H9 (cell line): ENCODE results near the gene CCL7. TPM values are rescaled to one million over a fixed set of nuclear protein-coding genes. Genes with fewer than 3 reads are reported as not detected.

Source experiments
- DNase-seq: peaks from one replicate; pipeline ENCODE4 v3.0.0-alpha.2; 2017
- H2AFZ ChIP-seq: one replicate; pipeline ENCODE4 v1.6.1; 2013; ENCODE audit warnings: mild to moderate bottlenecking, low read length, control low read depth, moderate library complexity
- H2AK5ac ChIP-seq: 2 replicates; pipeline ENCODE4 v1.6.1; 2013; ENCODE audit warnings: low read length, control low read depth, mixed read lengths; ENCODE audit not compliant: insufficient read length
- H2BK120ac ChIP-seq: one replicate; pipeline ENCODE4 v1.6.1; 2013; ENCODE audit warnings: low read depth, mild to moderate bottlenecking, low read length, control low read depth, inconsistent platforms; ENCODE audit not compliant: poor library complexity, severe bottlenecking
- H2BK12ac ChIP-seq: 2 replicates; pipeline ENCODE4 v1.6.1; 2013; ENCODE audit warnings: low read length, control low read depth, mixed read lengths, low read depth; ENCODE audit not compliant: insufficient read length
- H2BK15ac ChIP-seq: 2 replicates; pipeline ENCODE4 v1.6.1; 2013; ENCODE audit warnings: low read depth, low read length, control low read depth
- H2BK20ac ChIP-seq: one replicate; pipeline ENCODE4 v1.6.1; 2013; ENCODE audit warnings: low read depth, mild to moderate bottlenecking, low read length, control low read depth, inconsistent platforms; ENCODE audit not compliant: poor library complexity, severe bottlenecking
- H2BK5ac ChIP-seq: 2 replicates; pipeline ENCODE4 v1.6.1; 2013; ENCODE audit warnings: low read length, control low read depth, mixed read lengths; ENCODE audit not compliant: insufficient read length
- H3K14ac ChIP-seq: 2 replicates; pipeline ENCODE4 v1.6.1; 2013; ENCODE audit warnings: low read length, control low read depth; ENCODE audit not compliant: insufficient read depth
- H3K18ac ChIP-seq: 2 replicates; pipeline ENCODE4 v1.6.1; 2013; ENCODE audit warnings: low read depth, mild to moderate bottlenecking, mixed read lengths, low read length, control low read depth; ENCODE audit not compliant: insufficient read length
- H3K23ac ChIP-seq: 2 replicates; pipeline ENCODE4 v1.6.1; 2013; ENCODE audit warnings: low read length, control low read depth, mixed read lengths, low read depth; ENCODE audit not compliant: insufficient read length
- H3K23me2 ChIP-seq: 2 replicates; pipeline ENCODE4 v1.6.1; 2013; ENCODE audit warnings: low read depth, mild to moderate bottlenecking, mixed read lengths, low read length, control low read depth; ENCODE audit not compliant: insufficient read length, poor library complexity, severe bottlenecking
- H3K27ac ChIP-seq: 2 replicates; pipeline ENCODE4 v1.5.1; 2013; ENCODE audit warnings: low read length, control low read depth, mixed read lengths, low read depth; ENCODE audit not compliant: insufficient read length
- H3K27me3 ChIP-seq: 2 replicates; pipeline ENCODE4 v1.6.1; 2013; ENCODE audit warnings: low read length, control low read depth, inconsistent platforms; ENCODE audit not compliant: insufficient read depth
- H3K4ac ChIP-seq: 2 replicates; pipeline ENCODE4 v1.6.1; 2013; ENCODE audit warnings: low read depth, mild to moderate bottlenecking, control low read depth, inconsistent platforms, low read length, moderate library complexity
- H3K4me1 ChIP-seq: 2 replicates; pipeline ENCODE4 v1.6.1; 2013; ENCODE audit warnings: low read length, control low read depth, inconsistent platforms; ENCODE audit not compliant: insufficient read depth
- H3K4me2 ChIP-seq: 2 replicates; pipeline ENCODE4 v1.6.1; 2013; ENCODE audit warnings: low read length, control low read depth, mixed read lengths; ENCODE audit not compliant: insufficient read length, insufficient read depth
- H3K56ac ChIP-seq: 2 replicates; pipeline ENCODE4 v1.6.1; 2013; ENCODE audit warnings: low read depth, mild to moderate bottlenecking, mixed read lengths, low read length, control low read depth; ENCODE audit not compliant: insufficient read length
- H3K79me1 ChIP-seq: 2 replicates; pipeline ENCODE4 v1.6.1; 2013; ENCODE audit warnings: low read depth, mild to moderate bottlenecking, moderate library complexity, low read length, control low read depth, inconsistent platforms; ENCODE audit not compliant: insufficient read depth, poor library complexity, severe bottlenecking
- H3K79me2 ChIP-seq: 2 replicates; pipeline ENCODE4 v1.6.1; 2013; ENCODE audit warnings: low read length, control low read depth, inconsistent platforms; ENCODE audit not compliant: insufficient read depth
- H3K9ac ChIP-seq: 2 replicates; pipeline ENCODE4 v1.6.1; 2013; ENCODE audit warnings: low read length, control low read depth, mixed read lengths; ENCODE audit not compliant: insufficient read length; ENCODE audit errors: extremely low read depth
- H3K9me3 ChIP-seq: one replicate; pipeline ENCODE4 v1.6.1; 2013; ENCODE audit warnings: low read depth, low read length, inconsistent platforms; ENCODE audit not compliant: control insufficient read depth
- H3T11ph ChIP-seq: one replicate; pipeline ENCODE4 v1.6.1; 2013; ENCODE audit warnings: mild to moderate bottlenecking, low read length, control low read depth, inconsistent platforms
- H4K20me1 ChIP-seq: one replicate; pipeline ENCODE4 v1.6.1; 2013; ENCODE audit not compliant: control insufficient read depth, insufficient read length, insufficient read depth
- H4K5ac ChIP-seq: 2 replicates; pipeline ENCODE4 v1.6.1; 2013; ENCODE audit warnings: low read depth, mild to moderate bottlenecking, mixed read lengths, low read length, control low read depth; ENCODE audit not compliant: insufficient read length
- H4K8ac ChIP-seq: replicated peaks from 2 replicates; pipeline ENCODE4 v1.6.1; 2013; ENCODE audit warnings: low read length, control low read depth, mixed read lengths, low read depth; ENCODE audit not compliant: insufficient read length
- H4K91ac ChIP-seq: 2 replicates; pipeline ENCODE4 v1.6.1; 2013; ENCODE audit warnings: low read depth, mild to moderate bottlenecking, moderate library complexity, mixed read lengths, low read length, control low read depth; ENCODE audit not compliant: insufficient read length
- H3K27ac Mint-ChIP-seq, 3 experiments: 2 replicates in 2 of 3; 3 replicates in 1 of 3; pipeline ENCODE4 v1.8.0; 2020 to 2021; ENCODE audit warnings: mixed read lengths in 3 of 3, mild to moderate bottlenecking in 1 of 3, moderate library complexity in 1 of 3
- H3K27me3 Mint-ChIP-seq: 2 replicates; pipeline ENCODE4 v1.8.0; 2021; ENCODE audit warnings: low read depth, mild to moderate bottlenecking, moderate library complexity, mixed read lengths
- H3K36me3 Mint-ChIP-seq, 3 experiments: 2 replicates in 2 of 3; 3 replicates in 1 of 3; pipeline ENCODE4 v1.8.0; 2020 to 2021; ENCODE audit warnings: low read depth in 3 of 3, mixed read lengths in 3 of 3; ENCODE audit not compliant: insufficient read depth in 1 of 3
- H3K4me1 Mint-ChIP-seq, 2 experiments: 2 replicates each; pipeline ENCODE4 v1.8.0; 2020; ENCODE audit warnings: mixed read lengths in 2 of 2
- H3K4me3 Mint-ChIP-seq, 2 experiments: 2 replicates in 1 of 2; 3 replicates in 1 of 2; pipeline ENCODE4 v1.8.0; 2020 to 2021; ENCODE audit warnings: mild to moderate bottlenecking in 2 of 2, mixed read lengths in 2 of 2, moderate library complexity in 1 of 2
- H3K9me3 Mint-ChIP-seq, 2 experiments: 2 replicates in 1 of 2; 3 replicates in 1 of 2; pipeline ENCODE4 v1.8.0; 2020; ENCODE audit warnings: mild to moderate bottlenecking in 2 of 2, mixed read lengths in 2 of 2, moderate library complexity in 1 of 2
- WGBS: extraction: QIAGEN DNeasy Blood & Tissue Kit; methylation state at CpG from one replicate; pipeline ENCODE4 v1.1.7; 2013; ENCODE audit warnings: missing lambda C conversion rate, low lambda C conversion rate, mixed read lengths; ENCODE audit not compliant: insufficient read length; ENCODE audit errors: extremely low coverage; 5-methylcytosine and 5-hydroxymethylcytosine counted together
- total RNA-seq: library from RNA; stranded (reverse); gene quantifications from 2 replicates; pipeline ENCODE4 v1.2.1, GENCODE V29; 2021
- TF ChIP-seq, protein P1 (sequence below): fragments of 200-600 bp; sonication (generic); conservative IDR thresholded peaks from 3 replicates; pipeline ENCODE4 v1.8.0; 2021; ENCODE audit warnings: antibody characterized with exemption, mild to moderate bottlenecking

CCL7 gene
- total RNA-seq, 1 experiment from 2014 or later = not detected

DNA sequence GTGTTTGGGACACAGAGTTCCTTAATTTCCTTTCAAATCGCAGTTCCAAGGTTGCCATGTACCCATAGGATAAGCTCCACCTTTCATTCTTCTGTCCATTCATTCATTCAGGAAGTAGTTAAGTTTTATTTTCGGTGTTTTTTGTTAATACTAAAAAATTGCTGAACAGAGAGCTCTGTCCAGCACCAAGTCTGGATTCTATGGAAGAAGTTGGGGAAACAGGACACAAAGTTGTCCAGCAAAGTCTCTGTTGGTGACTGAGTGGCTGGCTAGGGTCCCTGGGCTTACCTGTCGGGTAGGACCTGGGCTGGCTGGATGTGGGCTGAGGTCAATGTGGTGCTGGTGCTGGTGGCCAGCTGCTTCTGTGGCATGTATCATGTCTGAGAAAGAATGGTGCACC lies 32.6 kb upstream of the CCL7 start:
- no peak for DNase-seq
- no peaks in the 10 kb centered on the region for H3K36me3 Mint-ChIP-seq
- no peak overlapping the region for H2BK120ac ChIP-seq
- no peaks in the 10 kb centered on the region for H3K79me2 ChIP-seq
- H3K27ac Mint-ChIP-seq = no peak overlapping the region
- no peak overlapping the region for H4K8ac ChIP-seq
- H3K79me1 ChIP-seq = no peaks in the 10 kb centered on the region
- H2AFZ ChIP-seq = no peak overlapping the region
- H3K56ac ChIP-seq = no peak overlapping the region
- no peaks in the 10 kb centered on the region for H3K9me3 Mint-ChIP-seq
- H3K23ac ChIP-seq = no peak overlapping the region
- no peak overlapping the region for H2AK5ac ChIP-seq
- H3K4me2 ChIP-seq = no peak overlapping the region
- no peak overlapping the region for H2BK15ac ChIP-seq
- H3K9me3 ChIP-seq = no peaks in the 10 kb centered on the region
- no peak overlapping the region for H3K4ac ChIP-seq
- H3K4me1 Mint-ChIP-seq = peaks cover 20 to 29% of the 10 kb centered on the region in 2 experiments
- H3K27ac ChIP-seq = no peak overlapping the region
- H3T11ph ChIP-seq = no peak overlapping the region
- no peaks in the 10 kb centered on the region for H3K4me1 ChIP-seq
- H3K4me3 Mint-ChIP-seq = no peak overlapping the region
- H4K5ac ChIP-seq = no peak overlapping the region
- H3K14ac ChIP-seq = no peak overlapping the region
- H4K91ac ChIP-seq = no peak overlapping the region
- WGBS = no CpG with 5 or more reads among the region's 3 CpGs
- H3K23me2 ChIP-seq = no peaks in the 10 kb centered on the region
- H3K9ac ChIP-seq = no peak overlapping the region
- no peaks in the 10 kb centered on the region; the same call in 1 of the 2 replicates for H3K27me3 Mint-ChIP-seq
- no peak overlapping the region for H2BK12ac ChIP-seq
- TF ChIP-seq, protein P1, sequence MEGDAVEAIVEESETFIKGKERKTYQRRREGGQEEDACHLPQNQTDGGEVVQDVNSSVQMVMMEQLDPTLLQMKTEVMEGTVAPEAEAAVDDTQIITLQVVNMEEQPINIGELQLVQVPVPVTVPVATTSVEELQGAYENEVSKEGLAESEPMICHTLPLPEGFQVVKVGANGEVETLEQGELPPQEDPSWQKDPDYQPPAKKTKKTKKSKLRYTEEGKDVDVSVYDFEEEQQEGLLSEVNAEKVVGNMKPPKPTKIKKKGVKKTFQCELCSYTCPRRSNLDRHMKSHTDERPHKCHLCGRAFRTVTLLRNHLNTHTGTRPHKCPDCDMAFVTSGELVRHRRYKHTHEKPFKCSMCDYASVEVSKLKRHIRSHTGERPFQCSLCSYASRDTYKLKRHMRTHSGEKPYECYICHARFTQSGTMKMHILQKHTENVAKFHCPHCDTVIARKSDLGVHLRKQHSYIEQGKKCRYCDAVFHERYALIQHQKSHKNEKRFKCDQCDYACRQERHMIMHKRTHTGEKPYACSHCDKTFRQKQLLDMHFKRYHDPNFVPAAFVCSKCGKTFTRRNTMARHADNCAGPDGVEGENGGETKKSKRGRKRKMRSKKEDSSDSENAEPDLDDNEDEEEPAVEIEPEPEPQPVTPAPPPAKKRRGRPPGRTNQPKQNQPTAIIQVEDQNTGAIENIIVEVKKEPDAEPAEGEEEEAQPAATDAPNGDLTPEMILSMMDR = no peak
- no peaks in the 10 kb centered on the region for H4K20me1 ChIP-seq
- no peak overlapping the region for H2BK5ac ChIP-seq
- H3K27me3 ChIP-seq = no peaks in the 10 kb centered on the region
- no peak overlapping the region for H3K18ac ChIP-seq
- H2BK20ac ChIP-seq = no peak overlapping the region
